K562 (cell line): ENCODE measurements around the gene SLC22A12. TPM values are rescaled to one million over a fixed set of nuclear protein-coding genes. Genes with fewer than 3 reads are reported as not detected.
A peak's percentile ranks its signal among the peaks of the same experiment; 100 is the strongest.

Source experiments
- ATAC-seq: fragments of 200-7000 bp; cut with Tn5 transposase; 3 replicates; pipeline ENCODE4 v1.9.1; 2020; ENCODE audit warnings: moderate library complexity
- BruUV-seq: library from RNA; stranded (reverse); fragments of 400-500 nt; replicated peaks from 2 replicates; lab custom pipeline; 2021; lab: Mats Ljungman, UMichigan
- CTCF ChIA-PET: fragments of 300-600 bp; formaldehyde crosslinking; extraction: SDS; loops from one replicate; lab custom pipeline; 2021; ENCODE audit warnings: low intra/inter-chr PET ratio; lab: Yijun Ruan, JAX
- POLR2A ChIA-PET: fragments of 300-600, 350-650 bp; sonication (Branson Sonifier 250); formaldehyde crosslinking; extraction: SDS; loops from one replicate; lab custom pipeline; 2021; ENCODE audit warnings: antibody characterized with exemption, inconsistent platforms; lab: Yijun Ruan, JAX
- DNase-seq, 4 experiments: peaks; one replicate each; pipeline versions ENCODE4 v3.0.0 to v3.0.0-alpha.2; 2011 to 2018; ENCODE audit warnings: low spot score in 3 of 4, mixed read lengths in 3 of 4; ENCODE audit errors: extremely low read depth in 1 of 4
- FAIRE-seq: peaks from 2 replicates; lab custom pipeline; 2011; peaks lifted over from hg19 to GRCh38; lab: Jason Lieb, UNC
- H2AFZ ChIP-seq: 2 replicates; pipeline ENCODE4 v1.6.0; 2011; ENCODE audit warnings: low read depth, low read length, control low read depth, inconsistent platforms
- H3K27ac ChIP-seq: fragments of 200-600 bp; 3 replicates; pipeline ENCODE4 v1.8.0; 2011; ENCODE audit warnings: low read depth, mild to moderate bottlenecking, control low read depth, inconsistent platforms, low read length, moderate library complexity, mixed read lengths; ENCODE audit errors: extremely low read depth
- H3K27me3 ChIP-seq, 2 experiments: fragments of 300-600 bp in 1 of 2; 2 replicates in 1 of 2; 3 replicates in 1 of 2; pipeline versions ENCODE4 v1.6.0 to v1.8.0; 2011; ENCODE audit warnings: inconsistent platforms in 2 of 2, low read length in 2 of 2, mild to moderate bottlenecking in 1 of 2, mixed read lengths in 1 of 2, moderate library complexity in 1 of 2; ENCODE audit not compliant: control insufficient read depth in 2 of 2, insufficient read depth in 2 of 2
- H3K36me3 ChIP-seq: fragments of 300-600 bp; 3 replicates; pipeline ENCODE4 v1.8.0; 2011; ENCODE audit warnings: mild to moderate bottlenecking, low read length, inconsistent platforms; ENCODE audit not compliant: control insufficient read depth, insufficient read depth
- H3K4me1 ChIP-seq, 2 experiments: fragments of 200-600 bp in 1 of 2; replicated peaks in 1 of 2; 2 replicates in 1 of 2; 3 replicates in 1 of 2; pipeline versions ENCODE4 v1.5.1 to v1.8.0; 2011; ENCODE audit warnings: inconsistent platforms in 2 of 2, low read length in 2 of 2, mild to moderate bottlenecking in 1 of 2, mixed read lengths in 1 of 2, moderate library complexity in 1 of 2; ENCODE audit not compliant: control insufficient read depth in 2 of 2, insufficient read depth in 2 of 2
- H3K4me2 ChIP-seq: 2 replicates; pipeline ENCODE4 v1.6.1; 2011; ENCODE audit warnings: low read length, control low read depth, inconsistent platforms, mixed read lengths; ENCODE audit not compliant: insufficient read depth
- H3K4me3 ChIP-seq: fragments of 200-600 bp; sonication (generic), shearing (Covaris generic); 2 replicates; pipeline ENCODE4 v1.5.1; 2016; ENCODE audit warnings: control low read depth, inconsistent platforms
- H3K79me2 ChIP-seq: fragments of 200-600 bp; 3 replicates; pipeline ENCODE4 v1.8.0; 2011; ENCODE audit warnings: low read length, inconsistent platforms; ENCODE audit not compliant: control insufficient read depth, insufficient read depth
- H3K9ac ChIP-seq, 2 experiments: 2 replicates each; pipeline versions ENCODE4 v1.6.0 to v1.6.1; 2011; ENCODE audit warnings: low read depth in 2 of 2, low read length in 2 of 2, control low read depth in 1 of 2, inconsistent platforms in 1 of 2, mild to moderate bottlenecking in 1 of 2, mixed read lengths in 1 of 2; ENCODE audit not compliant: insufficient read depth in 1 of 2
- H3K9me1 ChIP-seq: one replicate; pipeline ENCODE4 v1.6.0; 2011; ENCODE audit warnings: inconsistent platforms, mild to moderate bottlenecking, low read length, moderate library complexity; ENCODE audit not compliant: control insufficient read depth, insufficient read depth
- H3K9me3 ChIP-seq: replicated peaks from 2 replicates; pipeline ENCODE4 v1.5.1; 2011; ENCODE audit warnings: low read depth, low read length, inconsistent platforms; ENCODE audit not compliant: control insufficient read depth, insufficient read depth
- H4K20me1 ChIP-seq: replicated peaks from 2 replicates; pipeline ENCODE4 v1.6.1; 2011; ENCODE audit warnings: low read length, inconsistent platforms, mixed read lengths; ENCODE audit not compliant: control insufficient read depth, insufficient read depth
- ATF1 ChIP-seq, 2 experiments: fragments of 450-650 bp in 1 of 2; IDR thresholded peaks; 2 replicates each; pipeline ENCODE4 v1.6.1; 2016; ENCODE audit warnings: missing compliant biosample characterization in 1 of 2, missing genetic modification characterization in 1 of 2
- WGBS: fragments of 100-300 bp; shearing (Covaris generic); methylation state at CpG from one replicate; pipeline ENCODE4 v1.1.6; 2016; ENCODE audit warnings: low coverage, mixed read lengths; ENCODE audit not compliant: insufficient coverage; ENCODE audit errors: missing lambda C conversion rate; 5-methylcytosine and 5-hydroxymethylcytosine counted together
- in situ Hi-C: fragments of 300-500 bp; cut with MboI; formaldehyde crosslinking; loops from 4 replicates; pipeline ENCODE4 v1.15.0; 2018; ENCODE audit warnings: inconsistent platforms, mixed read lengths
- intact Hi-C: fragments of 100-400 bp; cut with micrococcal nuclease; formaldehyde crosslinking; loops from 2 replicates; pipeline ENCODE4 v1.14.2; 2022
- polyA plus RNA-seq, 8 experiments: library from polyadenylated mRNA; depleted of rRNA in 4 of 8; stranded (reverse) in 5 of 8; unstranded in 3 of 8; fragments of >200 nt; fragmentation: Nextera tagmentation in 2 of 8; fragmentation: Illumina TruSeq in 1 of 8; extraction: Ambion mirVana in 2 of 8; extraction: Trizol in 1 of 8; gene quantifications; 2 replicates each; pipeline versions ENCODE4 v1.2.1 to v1.2.3, GENCODE V29; 2011 to 2014; ENCODE audit warnings: inconsistent platforms in 1 of 8, missing spikeins in 1 of 8
- total RNA-seq, 7 experiments: library from RNA; depleted of rRNA in 6 of 7; stranded (reverse); fragments of >200 nt in 6 of 7; fragmentation: Illumina TruSeq in 2 of 7; extraction: Trizol in 2 of 7; gene quantifications; 2 replicates each; pipeline versions ENCODE4 v1.2.1 to v1.2.3, GENCODE V29; 2011 to 2021; ENCODE audit warnings: low replicate concordance in 1 of 7
- TF ChIP-seq, protein P1 (sequence below): sonication (generic); formaldehyde crosslinking; IDR thresholded peaks from 2 replicates; pipeline ENCODE4 v1.9.0; 2022; ENCODE audit warnings: mild to moderate bottlenecking, missing genetic modification reagents
- TF ChIP-seq, protein P2 (sequence below): sonication (generic); formaldehyde crosslinking; IDR thresholded peaks from 2 replicates; pipeline ENCODE4 v1.5.0; 2020; ENCODE audit warnings: missing genetic modification reagents

SLC22A12 gene
- total and polyA plus RNA-seq, 9 of the 15 experiments (the other 6 are each of a cell fraction or from before 2014, with no cell fraction given) = not detected

DNA sequence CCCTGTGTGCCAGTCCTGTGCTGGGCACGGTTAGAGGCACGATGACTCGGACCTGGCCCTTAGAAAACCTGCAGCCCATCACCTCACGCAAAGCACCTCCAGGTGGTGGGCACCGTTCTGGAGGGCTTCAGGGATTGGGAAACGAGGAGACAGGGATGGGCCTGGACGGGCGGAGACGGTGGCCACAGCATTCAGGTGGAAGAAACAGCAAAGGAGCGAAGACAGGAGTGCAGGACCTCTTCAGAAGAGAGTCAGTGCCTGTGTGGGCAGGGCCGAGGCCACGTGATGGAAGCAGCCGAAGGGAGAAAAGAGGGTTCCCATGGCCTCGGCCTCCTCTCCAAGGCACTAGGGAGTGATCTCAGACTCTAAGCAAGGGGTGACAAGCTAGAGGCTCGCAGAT, 8.1 kb upstream of the SLC22A12 start:
- WGBS = 19% methylated on average over 15 of the region's 15 CpGs
- peaks cover 23 to 74% of the 10 kb centered on the region in 2 experiments for H3K27me3 ChIP-seq
- no peak overlapping the region for H3K27ac ChIP-seq
- ChIA-PET POLR2A (no interaction called here), CTCF (no interaction called here)
- no peaks in the 10 kb centered on the region for H3K79me2 ChIP-seq
- peaks cover 3 to 17% of the 10 kb centered on the region in 2 experiments; a peak in 3 of 5 replicates for H3K4me1 ChIP-seq
- ATAC-seq (no peak; the same call in 2 of the 3 replicates), FAIRE-seq (no peak), DNase-seq (no peak)
- no peaks in the 10 kb centered on the region for H4K20me1 ChIP-seq
- no peaks in the 10 kb centered on the region for H3K9me3 ChIP-seq
- H3K4me3 ChIP-seq = no peak overlapping the region
- no peak overlapping the region for H2AFZ ChIP-seq
- peaks cover 3% of the 10 kb centered on the region for H3K9me1 ChIP-seq
- BruUV-seq = no TSS peak
- TF ChIP-seq, protein P1, sequence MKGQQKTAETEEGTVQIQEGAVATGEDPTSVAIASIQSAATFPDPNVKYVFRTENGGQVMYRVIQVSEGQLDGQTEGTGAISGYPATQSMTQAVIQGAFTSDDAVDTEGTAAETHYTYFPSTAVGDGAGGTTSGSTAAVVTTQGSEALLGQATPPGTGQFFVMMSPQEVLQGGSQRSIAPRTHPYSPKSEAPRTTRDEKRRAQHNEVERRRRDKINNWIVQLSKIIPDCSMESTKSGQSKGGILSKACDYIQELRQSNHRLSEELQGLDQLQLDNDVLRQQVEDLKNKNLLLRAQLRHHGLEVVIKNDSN = peak; percentile 65
- TF ChIP-seq, protein P2, sequence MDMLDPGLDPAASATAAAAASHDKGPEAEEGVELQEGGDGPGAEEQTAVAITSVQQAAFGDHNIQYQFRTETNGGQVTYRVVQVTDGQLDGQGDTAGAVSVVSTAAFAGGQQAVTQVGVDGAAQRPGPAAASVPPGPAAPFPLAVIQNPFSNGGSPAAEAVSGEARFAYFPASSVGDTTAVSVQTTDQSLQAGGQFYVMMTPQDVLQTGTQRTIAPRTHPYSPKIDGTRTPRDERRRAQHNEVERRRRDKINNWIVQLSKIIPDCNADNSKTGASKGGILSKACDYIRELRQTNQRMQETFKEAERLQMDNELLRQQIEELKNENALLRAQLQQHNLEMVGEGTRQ = peak; percentile 56
- no peak for TF ChIP-seq ATF1 (CRISPR knock-in tag; IDR thresholded peaks at IDR 0.05)
- no peak for TF ChIP-seq ATF1 (tag; IDR thresholded peaks at IDR 0.05)
- H3K9ac ChIP-seq = 0 out of 4 replicates have a peak overlapping the region, but pooled peaks of 1 of the 2 experiments have one; percentile 46
- intact Hi-C loops = no loop called here
- no peak overlapping the region for H3K4me2 ChIP-seq
- no peaks in the 10 kb centered on the region for H3K36me3 ChIP-seq
- in situ Hi-C loops = no loop called here
